IMR-90 (cell line): ENCODE measurements around the gene TRPC3. TPM values are rescaled to one million over a fixed set of nuclear protein-coding genes. Genes with fewer than 3 reads are reported as not detected.

Source experiments
- ATAC-seq: fragments of 200-7000 bp; cut with Tn5 transposase; 2 replicates; pipeline ENCODE4 v1.9.1; 2020; ENCODE audit warnings: low read depth, mild to moderate bottlenecking, moderate library complexity
- BruUV-seq: library from RNA; stranded (reverse); fragments of 400-500 nt; replicated peaks from 2 replicates; lab custom pipeline; 2021; lab: Mats Ljungman, UMichigan
- CTCF ChIA-PET: fragments of 300-600 bp; formaldehyde crosslinking; extraction: SDS; loops from one replicate; lab custom pipeline; 2021; ENCODE audit warnings: antibody characterized with exemption; lab: Yijun Ruan, JAX
- POLR2A ChIA-PET: fragments of 300-600 bp; sonication (Branson Sonifier 250); formaldehyde crosslinking; loops from one replicate; lab custom pipeline; 2022; ENCODE audit warnings: antibody characterized with exemption; ENCODE audit not compliant: unreplicated experiment; lab: Charles Lee
- DNase-seq: peaks from one replicate; pipeline ENCODE4 v3.0.0; 2013
- H2AFZ ChIP-seq: replicated peaks from 2 replicates; pipeline ENCODE3; 2013; ENCODE audit warnings: low read length, mild to moderate bottlenecking; ENCODE audit not compliant: poor library complexity
- H2AK5ac ChIP-seq: 2 replicates; pipeline ENCODE4 v1.6.1; 2013; ENCODE audit warnings: low read depth, low read length, inconsistent platforms
- H2AK9ac ChIP-seq: replicated peaks from 2 replicates; pipeline ENCODE3; 2013; ENCODE audit warnings: mild to moderate bottlenecking, low read depth, low read length, moderate library complexity; ENCODE audit not compliant: poor library complexity
- H2BK120ac ChIP-seq: 2 replicates; pipeline ENCODE4 v1.6.1; 2013; ENCODE audit warnings: low read depth, low read length, inconsistent platforms
- H2BK15ac ChIP-seq: 3 replicates; pipeline ENCODE4 v1.6.1; 2013; ENCODE audit warnings: low read depth, low read length, inconsistent platforms
- H2BK20ac ChIP-seq: 2 replicates; pipeline ENCODE4 v1.6.1; 2013; ENCODE audit warnings: low read depth, mild to moderate bottlenecking, inconsistent platforms, low read length, moderate library complexity
- H2BK5ac ChIP-seq: 2 replicates; pipeline ENCODE4 v1.6.1; 2013; ENCODE audit warnings: mild to moderate bottlenecking, low read depth, low read length, inconsistent platforms; ENCODE audit not compliant: poor library complexity, severe bottlenecking
- H3K14ac ChIP-seq: replicated peaks from 2 replicates; pipeline ENCODE4 v1.6.1; 2013; ENCODE audit warnings: low read depth, low read length, inconsistent platforms
- H3K18ac ChIP-seq: 2 replicates; pipeline ENCODE4 v1.6.1; 2013; ENCODE audit warnings: low read depth, low read length, control low read depth
- H3K23ac ChIP-seq: 2 replicates; pipeline ENCODE4 v1.6.1; 2013; ENCODE audit warnings: low read depth, low read length, inconsistent platforms
- H3K27ac ChIP-seq: 2 replicates; pipeline ENCODE4 v1.5.1; 2013; ENCODE audit warnings: mild to moderate bottlenecking, control low read depth, low read length; ENCODE audit not compliant: insufficient read depth
- H3K27me3 ChIP-seq: 2 replicates; pipeline ENCODE4 v1.6.1; 2013; ENCODE audit warnings: low read length; ENCODE audit not compliant: control insufficient read depth, insufficient read depth
- H3K36me3 ChIP-seq: 2 replicates; pipeline ENCODE4 v1.6.1; 2013; ENCODE audit warnings: low read length, mixed read lengths; ENCODE audit not compliant: control insufficient read depth, insufficient read depth
- H3K4ac ChIP-seq: 2 replicates; pipeline ENCODE4 v1.6.1; 2013; ENCODE audit warnings: low read depth, low read length, inconsistent platforms
- H3K4me1 ChIP-seq: 2 replicates; pipeline ENCODE4 v1.6.1; 2013; ENCODE audit warnings: low read length, mixed read lengths; ENCODE audit not compliant: control insufficient read depth, insufficient read depth
- H3K4me2 ChIP-seq: 2 replicates; pipeline ENCODE4 v1.6.1; 2013; ENCODE audit warnings: low read depth, mild to moderate bottlenecking, control low read depth, low read length, moderate library complexity
- H3K4me3 ChIP-seq: 2 replicates; pipeline ENCODE4 v1.5.1; 2013; ENCODE audit warnings: low read depth, mild to moderate bottlenecking, control low read depth, low read length, moderate library complexity; ENCODE audit not compliant: insufficient read depth
- H3K56ac ChIP-seq: 2 replicates; pipeline ENCODE4 v1.6.1; 2013; ENCODE audit warnings: low read length, inconsistent platforms; ENCODE audit not compliant: insufficient read depth; ENCODE audit errors: extremely low read depth
- H3K79me1 ChIP-seq, 2 experiments: 2 replicates each; pipeline ENCODE4 v1.6.1; 2013; ENCODE audit warnings: low read length in 2 of 2, inconsistent platforms in 1 of 2, low read depth in 1 of 2
- H3K9ac ChIP-seq: 2 replicates; pipeline ENCODE4 v1.6.1; 2013; ENCODE audit warnings: low read depth, low read length, control low read depth
- H3K9me1 ChIP-seq: 2 replicates; pipeline ENCODE4 v1.6.1; 2013; ENCODE audit warnings: low read length, inconsistent platforms; ENCODE audit not compliant: insufficient read depth
- H3K9me3 ChIP-seq: 2 replicates; pipeline ENCODE4 v1.6.1; 2013; ENCODE audit warnings: low read length; ENCODE audit not compliant: control insufficient read depth, insufficient read depth
- H4K20me1 ChIP-seq: 2 replicates; pipeline ENCODE4 v1.6.1; 2013; ENCODE audit warnings: low read length, inconsistent platforms; ENCODE audit not compliant: insufficient read depth
- H4K5ac ChIP-seq: 2 replicates; pipeline ENCODE4 v1.6.1; 2013; ENCODE audit warnings: mild to moderate bottlenecking, low read depth, low read length, control low read depth
- H4K8ac ChIP-seq, 2 experiments: 2 replicates each; pipeline ENCODE4 v1.6.1; 2013; ENCODE audit warnings: low read depth in 2 of 2, low read length in 2 of 2, control low read depth in 1 of 2, inconsistent platforms in 1 of 2
- H4K91ac ChIP-seq: 2 replicates; pipeline ENCODE4 v1.6.1; 2013; ENCODE audit warnings: low read depth, low read length, inconsistent platforms; ENCODE audit not compliant: insufficient read depth
- CEBPB ChIP-seq: IDR thresholded peaks from 2 replicates; pipeline ENCODE4 v1.6.1; 2012; ENCODE audit warnings: low read depth, low read length, improper control_type of control experiment
- RCOR1 ChIP-seq: IDR thresholded peaks from 2 replicates; pipeline ENCODE4 v1.6.1; 2012; ENCODE audit warnings: mild to moderate bottlenecking, low read length, improper control_type of control experiment; ENCODE audit not compliant: insufficient replicate concordance
- WGBS, 2 experiments: methylation state at CpG; one replicate each; pipeline versions ENCODE4 v1.1.5 to v1.1.7; 2013; ENCODE audit warnings: missing lambda C conversion rate in 2 of 2; ENCODE audit not compliant: insufficient read length in 1 of 2; ENCODE audit errors: extremely low coverage in 2 of 2; 5-methylcytosine and 5-hydroxymethylcytosine counted together
- dilution Hi-C: fragments of 300-500 bp; cut with HindIII; formaldehyde crosslinking; loops from one replicate; pipeline ENCODE4 v1.14.3; 2018; ENCODE audit warnings: low sequenced_read_pairs; ENCODE audit not compliant: unreplicated experiment
- in situ Hi-C: fragments of 300-500 bp; cut with MboI; formaldehyde crosslinking; loops from 3 replicates; pipeline ENCODE4 v1.14.3; 2019; ENCODE audit warnings: low sequenced_read_pairs, inconsistent platforms, mixed read lengths
- intact Hi-C: fragments of 100-400 bp; cut with micrococcal nuclease; formaldehyde crosslinking; loops from 2 replicates; pipeline ENCODE4 v1.10.0; 2022
- polyA plus RNA-seq, 3 experiments: library from polyadenylated mRNA; depleted of rRNA; stranded (reverse); fragments of >200 nt; gene quantifications; 2 replicates each; pipeline ENCODE4 v1.2.3, GENCODE V29; 2012; ENCODE audit warnings: low replicate concordance in 1 of 3
- total RNA-seq: library from RNA; depleted of rRNA; stranded (reverse); fragments of >200 nt; gene quantifications from 2 replicates; pipeline ENCODE4 v1.2.3, GENCODE V29; 2012

The TRPC3 gene
- total and polyA plus RNA-seq, 2 of the 4 experiments (the other 2 are of a cell fraction), result 1.1 to 2.7 TPM

GRCh38 chr4:121943941-121944340, 7.9 kb downstream of the TRPC3 start:
- H3K27me3 ChIP-seq, result no peaks in the 10 kb centered on the region
- no TSS peak for BruUV-seq
- H3K9me1 ChIP-seq, result peaks cover 7% of the 10 kb centered on the region; the same call in 1 of the 2 replicates
- H3K56ac ChIP-seq, result no peak overlapping the region
- no peak overlapping the region for H3K18ac ChIP-seq
- no peaks in the 10 kb centered on the region for H3K36me3 ChIP-seq
- no peak overlapping the region for H2BK120ac ChIP-seq
- no peak overlapping the region for H3K9ac ChIP-seq
- no peak overlapping the region for H3K23ac ChIP-seq
- dilution Hi-C loops (no loop called here), in situ Hi-C loops (no loop called here), intact Hi-C loops (no loop called here)
- no peak overlapping the region for H3K4ac ChIP-seq
- no peak overlapping the region for H4K91ac ChIP-seq
- H2AFZ ChIP-seq, result no peak overlapping the region
- WGBS, 2 experiments, result no CpG with 5 or more reads among the region's 4 CpGs
- ChIA-PET CTCF (interaction anchor here (1.0 kb wide), 1 partner anchor 43 kb away, joined by 3 read pairs; no protein-coding TSS in a partner anchor), POLR2A (no interaction called here)
- H4K8ac ChIP-seq, result no peak overlapping the region
- no peaks in the 10 kb centered on the region for H3K9me3 ChIP-seq
- TF ChIP-seq CEBPB (0 out of 2 replicates have a peak, but pooled peaks have one; percentile 3), RCOR1 (no peak)
- DNase-seq (no peak), ATAC-seq (no peak)
- no peak overlapping the region for H4K5ac ChIP-seq
- H2AK9ac ChIP-seq, result no peak overlapping the region
- H3K14ac ChIP-seq, result no peak overlapping the region
- no peak overlapping the region for H3K4me2 ChIP-seq
- H3K4me1 ChIP-seq, result peaks cover 10% of the 10 kb centered on the region
- H3K27ac ChIP-seq, result no peak overlapping the region
- H3K79me1 ChIP-seq, result peaks cover 0 to 18% of the 10 kb centered on the region in 2 experiments; a peak in 2 of 4 replicates
- no peak overlapping the region for H3K4me3 ChIP-seq
- H2BK15ac ChIP-seq, result no peak overlapping the region
- H4K20me1 ChIP-seq, result no peaks in the 10 kb centered on the region
- H2BK20ac ChIP-seq, result no peak overlapping the region
- H2BK5ac ChIP-seq, result no peak overlapping the region
- no peak overlapping the region for H2AK5ac ChIP-seq
